HCT116 (cell line): ENCODE measurements around the gene UBXN10. TPM values are rescaled to one million over a fixed set of nuclear protein-coding genes. Genes with fewer than 3 reads are reported as not detected.

Source experiments
- ATAC-seq: fragments of 200-7000 bp; cut with Tn5 transposase; 2 replicates; pipeline ENCODE4 v1.9.1; 2020; ENCODE audit warnings: mild to moderate bottlenecking, moderate library complexity
- BruUV-seq: library from RNA; stranded (reverse); fragments of 400-500 nt; replicated peaks from 2 replicates; lab custom pipeline; 2021; lab: Mats Ljungman, UMichigan
- CTCF ChIA-PET: fragments of 300-600 bp; sonication (Branson Sonifier 250); formaldehyde crosslinking; loops from one replicate; lab custom pipeline; 2021; ENCODE audit warnings: antibody characterized with exemption; lab: Charles Lee
- POLR2A ChIA-PET: fragments of 300-600, 350-600 bp; sonication (Branson Sonifier 250); formaldehyde crosslinking; loops from one replicate; lab custom pipeline; 2021; ENCODE audit warnings: antibody characterized with exemption; lab: Charles Lee
- RAD21 ChIA-PET, 2 experiments: fragments of 300-600 bp; sonication (Branson Sonifier 250); formaldehyde crosslinking; loops; one replicate each; lab custom pipeline; 2023; ENCODE audit warnings: low total read pairs in 2 of 2; ENCODE audit not compliant: uncharacterized antibody in 2 of 2, unreplicated experiment in 2 of 2, low non-redundant PET in 1 of 2; lab: Charles Lee
- DNase-seq: peaks from one replicate; pipeline ENCODE4 v3.0.0-alpha.2; 2010; ENCODE audit warnings: low read depth, low spot score
- H2AFZ ChIP-seq: fragments of 200-600 bp; shearing (Covaris generic), sonication (generic); 2 replicates; pipeline ENCODE4 v1.6.1; 2017; ENCODE audit warnings: low read depth, mixed run types, mixed read lengths, antibody characterized with exemption, low read length; ENCODE audit not compliant: poor library complexity, severe bottlenecking
- H3K27ac ChIP-seq: 2 replicates; pipeline ENCODE4 v1.5.1; 2012; ENCODE audit warnings: low read depth, low read length
- H3K27me3 ChIP-seq: fragments of 200-600 bp; sonication (generic); 2 replicates; pipeline ENCODE4 v1.6.1; 2016; ENCODE audit warnings: mixed run types, low read length, mixed read lengths; ENCODE audit not compliant: insufficient read depth
- H3K36me3 ChIP-seq, 2 experiments: fragments of 200-500 bp in 1 of 2; fragments of 200-600 bp in 1 of 2; sonication (Bioruptor generic) in 1 of 2; sonication (generic) in 1 of 2; 2 replicates each; pipeline versions ENCODE4 v1.5.1 to v1.6.1; 2014 to 2016; ENCODE audit warnings: low read length in 2 of 2, inconsistent platforms in 1 of 2, mixed read lengths in 1 of 2, mixed run types in 1 of 2; ENCODE audit not compliant: insufficient read depth in 2 of 2, control insufficient read depth in 1 of 2
- H3K4me1 ChIP-seq, 2 experiments: fragments of 200-600 bp in 1 of 2; sonication (generic) in 1 of 2; 2 replicates each; pipeline versions ENCODE4 v1.5.1 to v1.6.1; 2012 to 2017; ENCODE audit warnings: low read length in 2 of 2, inconsistent platforms in 1 of 2, mild to moderate bottlenecking in 1 of 2, mixed read lengths in 1 of 2, mixed run types in 1 of 2, moderate library complexity in 1 of 2; ENCODE audit not compliant: insufficient read depth in 2 of 2, control insufficient read depth in 1 of 2
- H3K4me2 ChIP-seq: fragments of 200-600 bp; sonication (generic); 2 replicates; pipeline ENCODE4 v1.6.1; 2017; ENCODE audit warnings: mixed run types, low read length, mixed read lengths
- H3K4me3 ChIP-seq, 2 experiments: fragments of 200-600 bp in 1 of 2; sonication (generic) in 1 of 2; replicated peaks in 1 of 2; 2 replicates each; pipeline ENCODE4 v1.5.1; 2011 to 2016; ENCODE audit warnings: low read length in 2 of 2, control low read depth in 1 of 2, low read depth in 1 of 2, mild to moderate bottlenecking in 1 of 2, mixed read lengths in 1 of 2, mixed run types in 1 of 2
- H3K79me2 ChIP-seq: fragments of 200-600 bp; sonication (generic); 2 replicates; pipeline ENCODE4 v1.6.1; 2017; ENCODE audit warnings: mild to moderate bottlenecking, mixed run types, low read length, moderate library complexity, mixed read lengths; ENCODE audit not compliant: insufficient read depth
- H3K9ac ChIP-seq: fragments of 200-600 bp; sonication (generic); 2 replicates; pipeline ENCODE4 v1.6.1; 2016; ENCODE audit warnings: low read length, mixed read lengths
- H3K9me2 ChIP-seq: fragments of 200-600 bp; sonication (generic), shearing (Covaris generic); 2 replicates; pipeline ENCODE4 v1.6.1; 2017; ENCODE audit warnings: mixed run types, mild to moderate bottlenecking, moderate library complexity; ENCODE audit not compliant: insufficient read depth
- H3K9me3 ChIP-seq, 2 experiments: fragments of 200-500 bp in 1 of 2; fragments of 200-600 bp in 1 of 2; sonication (Bioruptor generic) in 1 of 2; sonication (generic) in 1 of 2; 2 replicates each; pipeline ENCODE4 v1.6.1; 2014 to 2017; ENCODE audit warnings: low read length in 2 of 2, mixed read lengths in 2 of 2, inconsistent platforms in 1 of 2, low read depth in 1 of 2, mild to moderate bottlenecking in 1 of 2, mixed run types in 1 of 2, moderate library complexity in 1 of 2; ENCODE audit not compliant: control insufficient read depth in 1 of 2, insufficient read depth in 1 of 2
- H4K20me1 ChIP-seq: fragments of 200-600 bp; sonication (generic), shearing (Covaris generic); 2 replicates; pipeline ENCODE4 v1.6.1; 2017; ENCODE audit warnings: mixed run types, mild to moderate bottlenecking, moderate library complexity; ENCODE audit not compliant: insufficient read depth
- CTCF ChIP-seq, 3 experiments: fragments of 200-600 bp in 1 of 3; sonication (generic) in 1 of 3; IDR thresholded peaks in 2 of 3; conservative IDR thresholded peaks in 1 of 3; 2 replicates each; pipeline ENCODE4 v1.5.1; 2012 to 2017; ENCODE audit warnings: low read depth in 2 of 3, low read length in 2 of 3, antibody characterized with exemption in 1 of 3, borderline replicate concordance in 1 of 3, control low read depth in 1 of 3, mild to moderate bottlenecking in 1 of 3, mixed read lengths in 1 of 3, mixed run types in 1 of 3, moderate library complexity in 1 of 3; ENCODE audit not compliant: insufficient read depth in 1 of 3
- EGR1 ChIP-seq: IDR thresholded peaks from 2 replicates; pipeline ENCODE4 v1.6.1; 2012; ENCODE audit warnings: low read depth
- EZH2phosphoT487 ChIP-seq: fragments of 200-600 bp; IDR thresholded peaks from 2 replicates; pipeline ENCODE4 v1.6.1; 2018; ENCODE audit warnings: antibody characterized with exemption, borderline replicate concordance
- POLR2A ChIP-seq: IDR thresholded peaks from 2 replicates; pipeline ENCODE4 v1.7.0; 2011; ENCODE audit warnings: borderline replicate concordance; ENCODE audit not compliant: insufficient read depth, insufficient read length; ENCODE audit errors: extremely low read depth
- RAD21 ChIP-seq: IDR thresholded peaks from 2 replicates; pipeline ENCODE4 v1.6.1; 2012; ENCODE audit warnings: low read depth, mild to moderate bottlenecking
- SP1 ChIP-seq: IDR thresholded peaks from 2 replicates; pipeline ENCODE4 v1.6.1; 2012; ENCODE audit warnings: low read depth
- TCF7L2 ChIP-seq: IDR thresholded peaks from 2 replicates; pipeline ENCODE4 v1.7.0; 2011; ENCODE audit warnings: borderline replicate concordance, inconsistent platforms; ENCODE audit not compliant: insufficient read depth, insufficient read length; ENCODE audit errors: extremely low read depth
- YY1 ChIP-seq: IDR thresholded peaks from 2 replicates; pipeline ENCODE4 v1.6.1; 2011; ENCODE audit warnings: low read length, low read depth, moderate library complexity, mild to moderate bottlenecking; ENCODE audit not compliant: insufficient replicate concordance; ENCODE audit errors: extremely low read depth
- ZBTB33 ChIP-seq: IDR thresholded peaks from 2 replicates; pipeline ENCODE4 v1.6.1; 2011; ENCODE audit warnings: mild to moderate bottlenecking, low read length, moderate library complexity; ENCODE audit not compliant: insufficient replicate concordance; ENCODE audit errors: extremely low read depth
- ZFX ChIP-seq: fragments of 450-650 bp; IDR thresholded peaks from 2 replicates; pipeline ENCODE4 v1.6.1; 2017
- ZNF274 ChIP-seq: fragments of 200-500 bp; sonication (Bioruptor generic); IDR thresholded peaks from 2 replicates; pipeline ENCODE4 v1.6.1; 2014; ENCODE audit warnings: mild to moderate bottlenecking, low read depth, low read length, inconsistent platforms
- intact Hi-C: fragments of 100-400 bp; cut with micrococcal nuclease; formaldehyde crosslinking; loops from 2 replicates; pipeline ENCODE4 v1.10.0; 2022
- total RNA-seq: library from RNA; stranded (reverse); gene quantifications from one replicate; pipeline ENCODE4 v1.2.1, GENCODE V29; 2021; ENCODE audit not compliant: unreplicated experiment
- TF ChIP-seq, protein P1 (sequence below): IDR thresholded peaks from 2 replicates; pipeline ENCODE4 v1.6.1; 2012; ENCODE audit warnings: low read depth

The UBXN10 gene
- total RNA-seq, 1 experiment from 2014 or later: not detected

- Histone ChIP-seq H3K27me3 (peaks cover 21% of the 10 kb centered on the region), H4K20me1 (no peaks in the 10 kb centered on the region), H3K4me1 (no peaks in the 10 kb centered on the region), H3K36me3 (no peaks in the 10 kb centered on the region), H3K27ac (no peak overlapping the region), H3K9me2 (no peaks in the 10 kb centered on the region), H2AFZ (no peak overlapping the region), H3K79me2 (no peaks in the 10 kb centered on the region), H3K9me3 (no peaks in the 10 kb centered on the region), H3K4me3 (no peak overlapping the region), H3K4me2 (no peak overlapping the region), H3K9ac (no peak overlapping the region)
- POLR2A ChIA-PET: no interaction called here
- intact Hi-C loops: no loop called here
- no peak for ATAC-seq
- CTCF ChIA-PET: interaction anchor here (1.1 kb wide), 1 partner anchor 27 kb away, joined by 3 read pairs; no protein-coding TSS in a partner anchor
- BruUV-seq: no TSS peak
- RAD21 ChIA-PET: no interaction called here
- TF ChIP-seq EZH2phosphoT487: no peak
- TF ChIP-seq TCF7L2: no peak
- TF ChIP-seq ZNF274: no peak
- no peak for TF ChIP-seq ZFX
- TF ChIP-seq RAD21: no peak
- TF ChIP-seq POLR2A: no peak
- TF ChIP-seq EGR1: no peak
- TF ChIP-seq CTCF (IDR thresholded peaks at IDR 0.05 in 2 of 3, conservative IDR thresholded peaks at IDR 0.05 in 1 of 3; ENCODE audit: borderline replicate concordance in 1 of 3, insufficient read depth in 1 of 3, low read depth in 2 of 3, low read length in 2 of 3): no peak
- TF ChIP-seq YY1: no peak
- TF ChIP-seq ZBTB33: no peak
- TF ChIP-seq, protein P1, sequence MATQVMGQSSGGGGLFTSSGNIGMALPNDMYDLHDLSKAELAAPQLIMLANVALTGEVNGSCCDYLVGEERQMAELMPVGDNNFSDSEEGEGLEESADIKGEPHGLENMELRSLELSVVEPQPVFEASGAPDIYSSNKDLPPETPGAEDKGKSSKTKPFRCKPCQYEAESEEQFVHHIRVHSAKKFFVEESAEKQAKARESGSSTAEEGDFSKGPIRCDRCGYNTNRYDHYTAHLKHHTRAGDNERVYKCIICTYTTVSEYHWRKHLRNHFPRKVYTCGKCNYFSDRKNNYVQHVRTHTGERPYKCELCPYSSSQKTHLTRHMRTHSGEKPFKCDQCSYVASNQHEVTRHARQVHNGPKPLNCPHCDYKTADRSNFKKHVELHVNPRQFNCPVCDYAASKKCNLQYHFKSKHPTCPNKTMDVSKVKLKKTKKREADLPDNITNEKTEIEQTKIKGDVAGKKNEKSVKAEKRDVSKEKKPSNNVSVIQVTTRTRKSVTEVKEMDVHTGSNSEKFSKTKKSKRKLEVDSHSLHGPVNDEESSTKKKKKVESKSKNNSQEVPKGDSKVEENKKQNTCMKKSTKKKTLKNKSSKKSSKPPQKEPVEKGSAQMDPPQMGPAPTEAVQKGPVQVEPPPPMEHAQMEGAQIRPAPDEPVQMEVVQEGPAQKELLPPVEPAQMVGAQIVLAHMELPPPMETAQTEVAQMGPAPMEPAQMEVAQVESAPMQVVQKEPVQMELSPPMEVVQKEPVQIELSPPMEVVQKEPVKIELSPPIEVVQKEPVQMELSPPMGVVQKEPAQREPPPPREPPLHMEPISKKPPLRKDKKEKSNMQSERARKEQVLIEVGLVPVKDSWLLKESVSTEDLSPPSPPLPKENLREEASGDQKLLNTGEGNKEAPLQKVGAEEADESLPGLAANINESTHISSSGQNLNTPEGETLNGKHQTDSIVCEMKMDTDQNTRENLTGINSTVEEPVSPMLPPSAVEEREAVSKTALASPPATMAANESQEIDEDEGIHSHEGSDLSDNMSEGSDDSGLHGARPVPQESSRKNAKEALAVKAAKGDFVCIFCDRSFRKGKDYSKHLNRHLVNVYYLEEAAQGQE: no peak
- TF ChIP-seq SP1: no peak
- DNase-seq: no peak
These were observed 54.1 kb downstream of the UBXN10 start for GRCh38 chr1:20240012-20240411.
